Mammary epithelial cell (primary cell): Measurements from ENCODE around the gene RIT2.

Experiments
- EZH2 ChIP-seq: IDR thresholded peaks from 2 replicates; pipeline ENCODE4 v1.6.1; 2012; ENCODE audit warnings: low read length, inconsistent platforms, borderline replicate concordance
- TF ChIP-seq, protein P1 (sequence below), 2 donors: IDR thresholded peaks in 1 of 2; conservative IDR thresholded peaks in 1 of 2; 2 replicates each; pipeline ENCODE4 v1.5.1; 2011 to 2012; ENCODE audit warnings: inconsistent platforms in 2 of 2, low read length in 2 of 2, mild to moderate bottlenecking in 2 of 2, control low read depth in 1 of 2, low read depth in 1 of 2; ENCODE audit not compliant: insufficient read depth in 1 of 2; ENCODE audit errors: extremely low read depth in 1 of 2

DNA sequence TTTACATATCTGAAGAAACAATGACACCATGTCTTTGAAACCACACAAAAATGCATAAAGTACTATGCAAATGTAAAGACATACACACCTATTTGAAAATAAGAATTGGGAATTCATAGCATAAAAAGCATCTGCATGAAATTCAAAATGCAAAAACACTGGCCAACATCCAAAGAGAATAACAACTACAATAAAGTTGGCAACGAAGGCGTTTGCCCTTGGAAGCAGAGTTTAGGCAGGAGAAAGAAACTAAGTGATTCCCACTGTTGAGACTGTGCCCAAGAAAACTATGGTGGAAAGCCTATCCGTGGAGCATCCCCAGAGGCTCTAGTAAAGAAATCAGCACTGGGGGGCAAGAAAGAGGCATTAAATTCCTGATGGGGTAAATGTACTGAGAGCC lies 292.8 kb downstream of the RIT2 start:
- TF ChIP-seq, protein P1, sequence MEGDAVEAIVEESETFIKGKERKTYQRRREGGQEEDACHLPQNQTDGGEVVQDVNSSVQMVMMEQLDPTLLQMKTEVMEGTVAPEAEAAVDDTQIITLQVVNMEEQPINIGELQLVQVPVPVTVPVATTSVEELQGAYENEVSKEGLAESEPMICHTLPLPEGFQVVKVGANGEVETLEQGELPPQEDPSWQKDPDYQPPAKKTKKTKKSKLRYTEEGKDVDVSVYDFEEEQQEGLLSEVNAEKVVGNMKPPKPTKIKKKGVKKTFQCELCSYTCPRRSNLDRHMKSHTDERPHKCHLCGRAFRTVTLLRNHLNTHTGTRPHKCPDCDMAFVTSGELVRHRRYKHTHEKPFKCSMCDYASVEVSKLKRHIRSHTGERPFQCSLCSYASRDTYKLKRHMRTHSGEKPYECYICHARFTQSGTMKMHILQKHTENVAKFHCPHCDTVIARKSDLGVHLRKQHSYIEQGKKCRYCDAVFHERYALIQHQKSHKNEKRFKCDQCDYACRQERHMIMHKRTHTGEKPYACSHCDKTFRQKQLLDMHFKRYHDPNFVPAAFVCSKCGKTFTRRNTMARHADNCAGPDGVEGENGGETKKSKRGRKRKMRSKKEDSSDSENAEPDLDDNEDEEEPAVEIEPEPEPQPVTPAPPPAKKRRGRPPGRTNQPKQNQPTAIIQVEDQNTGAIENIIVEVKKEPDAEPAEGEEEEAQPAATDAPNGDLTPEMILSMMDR (conservative IDR thresholded peaks at IDR 0.05 in 1 of 2, IDR thresholded peaks at IDR 0.05 in 1 of 2; ENCODE audit: extremely low read depth in 1 of 2, insufficient read depth in 1 of 2, low read depth in 1 of 2, low read length in 2 of 2) = no peak
- no peak for TF ChIP-seq EZH2
